OCI-LY1 (cell line): ENCODE data around the gene EPHB2.

ENCODE experiments used
- EZH2 ChIP-seq: fragments of 200-600 bp; sonication (generic), shearing (Covaris generic); IDR thresholded peaks from 2 replicates; pipeline ENCODE4 v1.8.0; 2017; ENCODE audit warnings: borderline replicate concordance, mixed run types, mild to moderate bottlenecking, antibody characterized with exemption, low read length, moderate library complexity, mixed read lengths
- TF ChIP-seq, protein P1 (sequence below): fragments of 200-600 bp; sonication (generic), shearing (Covaris generic); IDR thresholded peaks from 2 replicates; pipeline ENCODE4 v1.5.1; 2017; ENCODE audit warnings: mild to moderate bottlenecking, antibody characterized with exemption, low read length, moderate library complexity, mixed read lengths

DNA sequence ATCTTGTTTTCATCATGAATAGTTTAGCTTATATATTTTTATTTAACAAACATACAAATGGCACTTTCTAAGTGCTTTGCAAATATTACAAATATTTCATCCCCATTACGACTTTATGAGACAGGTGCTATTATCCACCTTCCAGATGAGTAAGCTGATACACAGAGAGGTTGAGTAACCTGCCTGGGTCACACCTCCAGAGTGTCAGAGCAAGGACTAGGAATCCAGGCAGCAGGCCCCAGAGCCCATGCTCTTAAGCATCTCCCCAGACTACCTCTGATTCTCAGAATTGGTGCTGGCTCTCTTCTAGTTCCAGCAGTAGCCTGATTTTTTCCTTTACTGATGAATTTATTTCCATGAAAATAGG lies 40.0 kb downstream of the EPHB2 start:
- TF ChIP-seq, protein P1, sequence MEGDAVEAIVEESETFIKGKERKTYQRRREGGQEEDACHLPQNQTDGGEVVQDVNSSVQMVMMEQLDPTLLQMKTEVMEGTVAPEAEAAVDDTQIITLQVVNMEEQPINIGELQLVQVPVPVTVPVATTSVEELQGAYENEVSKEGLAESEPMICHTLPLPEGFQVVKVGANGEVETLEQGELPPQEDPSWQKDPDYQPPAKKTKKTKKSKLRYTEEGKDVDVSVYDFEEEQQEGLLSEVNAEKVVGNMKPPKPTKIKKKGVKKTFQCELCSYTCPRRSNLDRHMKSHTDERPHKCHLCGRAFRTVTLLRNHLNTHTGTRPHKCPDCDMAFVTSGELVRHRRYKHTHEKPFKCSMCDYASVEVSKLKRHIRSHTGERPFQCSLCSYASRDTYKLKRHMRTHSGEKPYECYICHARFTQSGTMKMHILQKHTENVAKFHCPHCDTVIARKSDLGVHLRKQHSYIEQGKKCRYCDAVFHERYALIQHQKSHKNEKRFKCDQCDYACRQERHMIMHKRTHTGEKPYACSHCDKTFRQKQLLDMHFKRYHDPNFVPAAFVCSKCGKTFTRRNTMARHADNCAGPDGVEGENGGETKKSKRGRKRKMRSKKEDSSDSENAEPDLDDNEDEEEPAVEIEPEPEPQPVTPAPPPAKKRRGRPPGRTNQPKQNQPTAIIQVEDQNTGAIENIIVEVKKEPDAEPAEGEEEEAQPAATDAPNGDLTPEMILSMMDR: no peak
- TF ChIP-seq EZH2: no peak
